Neural cell (in vitro differentiated cells): ENCODE data around the gene NXPE2. TPM values are rescaled to one million over a fixed set of nuclear protein-coding genes. Genes with fewer than 3 reads are reported as not detected.

ENCODE experiments used
- H2AFZ ChIP-seq: fragments of 200-600, 300-800 bp; sonication (generic), shearing (Covaris generic); 2 replicates; pipeline ENCODE4 v1.6.0; 2014; ENCODE audit warnings: low read depth, mild to moderate bottlenecking, antibody characterized with exemption, low read length, moderate library complexity
- H3F3A ChIP-seq: fragments of 200-600 bp; shearing (Covaris generic); 2 replicates; pipeline ENCODE4 v1.6.1; 2016; ENCODE audit warnings: mild to moderate bottlenecking, moderate library complexity, mixed read lengths, antibody characterized with exemption, low read length; ENCODE audit not compliant: insufficient read depth, poor library complexity, severe bottlenecking
- H3K27ac ChIP-seq: fragments of 200-600, 300-800 bp; sonication (generic), shearing (Covaris generic); 2 replicates; pipeline ENCODE4 v1.5.1; 2014; ENCODE audit warnings: mild to moderate bottlenecking, low read length, moderate library complexity
- H3K27me3 ChIP-seq: fragments of 300-800, 200-600 bp; sonication (generic), shearing (Covaris generic); 2 replicates; pipeline ENCODE4 v1.6.0; 2014; ENCODE audit warnings: mild to moderate bottlenecking, low read depth, low read length, moderate library complexity; ENCODE audit not compliant: insufficient read depth
- H3K36me3 ChIP-seq: fragments of 300-800, 200-600 bp; sonication (generic), shearing (Covaris generic); 2 replicates; pipeline ENCODE4 v1.5.1; 2014; ENCODE audit warnings: mild to moderate bottlenecking, antibody characterized with exemption, low read length, moderate library complexity; ENCODE audit not compliant: insufficient read depth
- H3K4me2 ChIP-seq: fragments of 300-800, 200-600 bp; sonication (generic), shearing (Covaris generic); 2 replicates; pipeline ENCODE4 v1.6.0; 2014; ENCODE audit warnings: mild to moderate bottlenecking, low read length
- H3K4me3 ChIP-seq: fragments of 300-800, 200-600 bp; sonication (generic), shearing (Covaris generic); 2 replicates; pipeline ENCODE4 v1.5.1; 2014; ENCODE audit warnings: mild to moderate bottlenecking, low read length, moderate library complexity
- H3K79me2 ChIP-seq: fragments of 200-600 bp; shearing (Covaris generic); replicated peaks from 2 replicates; pipeline ENCODE4 v1.6.0; 2014; ENCODE audit warnings: mild to moderate bottlenecking, low read length, moderate library complexity; ENCODE audit not compliant: insufficient read depth
- H3K9ac ChIP-seq: fragments of 300-800, 200-600 bp; sonication (generic), shearing (Covaris generic); 2 replicates; pipeline ENCODE4 v1.6.1; 2016; ENCODE audit warnings: mild to moderate bottlenecking, low read length, mixed read lengths
- H3K9me2 ChIP-seq: fragments of 200-600 bp; shearing (Covaris generic); 2 replicates; pipeline ENCODE4 v1.6.1; 2016; ENCODE audit warnings: mild to moderate bottlenecking, low read length, mixed read lengths; ENCODE audit not compliant: insufficient read depth
- H3K9me3 ChIP-seq: fragments of 200-600, 300-800 bp; sonication (generic), shearing (Covaris generic); 2 replicates; pipeline ENCODE4 v1.6.1; 2016; ENCODE audit warnings: mild to moderate bottlenecking, mixed run types, low read length, moderate library complexity, mixed read lengths
- H4K20me1 ChIP-seq: fragments of 200-600 bp; shearing (Covaris generic); 2 replicates; pipeline ENCODE4 v1.6.1; 2016; ENCODE audit warnings: mild to moderate bottlenecking, mixed run types; ENCODE audit not compliant: insufficient read depth
- CTCF ChIP-seq: fragments of 450-650 bp; IDR thresholded peaks from 2 replicates; pipeline ENCODE4 v1.5.1; 2014; ENCODE audit warnings: antibody characterized with exemption, mild to moderate bottlenecking, moderate library complexity; ENCODE audit not compliant: poor library complexity, severe bottlenecking
- EP300 ChIP-seq: fragments of 450-650 bp; conservative IDR thresholded peaks from 2 replicates; pipeline ENCODE4 v1.6.1; 2014; ENCODE audit warnings: antibody characterized with exemption, mild to moderate bottlenecking, moderate library complexity; ENCODE audit not compliant: poor library complexity, severe bottlenecking
- EZH2 ChIP-seq: fragments of 200-600, 300-800 bp; shearing (Covaris generic), sonication (generic); IDR thresholded peaks from 2 replicates; pipeline ENCODE4 v1.6.1; 2014; ENCODE audit warnings: antibody characterized with exemption, low read length, borderline replicate concordance, mild to moderate bottlenecking; ENCODE audit not compliant: insufficient read depth, poor library complexity, severe bottlenecking
- MXI1 ChIP-seq: fragments of 450-650 bp; conservative IDR thresholded peaks from 2 replicates; pipeline ENCODE4 v1.6.1; 2014; ENCODE audit warnings: antibody characterized with exemption, mild to moderate bottlenecking; ENCODE audit not compliant: poor library complexity, severe bottlenecking
- POLR2AphosphoS5 ChIP-seq: IDR thresholded peaks from 2 replicates; pipeline ENCODE4 v1.6.1; 2012
- RAD21 ChIP-seq: fragments of 450-650 bp; conservative IDR thresholded peaks from 2 replicates; pipeline ENCODE4 v1.6.1; 2014; ENCODE audit warnings: antibody characterized with exemption, mild to moderate bottlenecking, moderate library complexity
- REST ChIP-seq: IDR thresholded peaks from 2 replicates; pipeline ENCODE4 v1.6.1; 2012; ENCODE audit warnings: borderline replicate concordance
- SMC3 ChIP-seq: fragments of 450-650 bp; conservative IDR thresholded peaks from 2 replicates; pipeline ENCODE4 v1.6.1; 2014; ENCODE audit warnings: antibody characterized with exemption, mild to moderate bottlenecking, moderate library complexity; ENCODE audit not compliant: poor library complexity
- TAF1 ChIP-seq: IDR thresholded peaks from 2 replicates; pipeline ENCODE4 v1.6.1; 2012; ENCODE audit warnings: low read depth
- polyA plus RNA-seq: library from polyadenylated mRNA; depleted of rRNA; stranded (reverse); fragments of >200 nt; gene quantifications from 2 replicates; pipeline ENCODE4 v1.2.3, GENCODE V29; 2014

Gene NXPE2
- polyA plus RNA-seq, 1 donor from 2014 or later = not detected

GRCh38 chr11:114713756-114714155 is 35.4 kb downstream of the NXPE2 start:
- H3F3A ChIP-seq = no peaks in the 10 kb centered on the region
- no peaks in the 10 kb centered on the region for H3K27me3 ChIP-seq
- TF ChIP-seq EZH2 (no peak), MXI1 (no peak), TAF1 (no peak), SMC3 (no peak), REST (no peak), CTCF (no peak)
- H4K20me1 ChIP-seq = no peaks in the 10 kb centered on the region
- no peak overlapping the region for H3K27ac ChIP-seq
- no peaks in the 10 kb centered on the region for H3K9me2 ChIP-seq
- no peak overlapping the region for H3K9ac ChIP-seq
- H3K4me3 ChIP-seq = no peak overlapping the region
- no peak overlapping the region for H2AFZ ChIP-seq
- H3K79me2 ChIP-seq = no peaks in the 10 kb centered on the region
- H3K4me2 ChIP-seq = no peak overlapping the region
- H3K9me3 ChIP-seq = no peaks in the 10 kb centered on the region
- no peaks in the 10 kb centered on the region for H3K36me3 ChIP-seq

GRCh38 chr11:114719562-114719961 is 41.2 kb downstream of the NXPE2 start:
- H2AFZ ChIP-seq = no peak overlapping the region
- no peak overlapping the region for H3K9ac ChIP-seq
- H3K9me2 ChIP-seq = no peaks in the 10 kb centered on the region
- H3K79me2 ChIP-seq = no peaks in the 10 kb centered on the region
- H3K27ac ChIP-seq = no peak overlapping the region
- no peaks in the 10 kb centered on the region for H4K20me1 ChIP-seq
- no peaks in the 10 kb centered on the region for H3K36me3 ChIP-seq
- H3K4me2 ChIP-seq = no peak overlapping the region
- no peaks in the 10 kb centered on the region for H3K9me3 ChIP-seq
- TF ChIP-seq MXI1 = no peak
- no peak for TF ChIP-seq EZH2
- no peak for TF ChIP-seq EP300
- TF ChIP-seq RAD21 = no peak
- TF ChIP-seq CTCF = no peak
- TF ChIP-seq POLR2AphosphoS5 = no peak
- no peak for TF ChIP-seq TAF1
- no peak for TF ChIP-seq REST
- TF ChIP-seq SMC3 = no peak
- H3K27me3 ChIP-seq = no peaks in the 10 kb centered on the region
- H3K4me3 ChIP-seq = no peak overlapping the region
- no peaks in the 10 kb centered on the region for H3F3A ChIP-seq
